K562 (cell line): ENCODE measurements around the gene GABBR1. TPM values are rescaled to one million over a fixed set of nuclear protein-coding genes. Genes with fewer than 3 reads are reported as not detected.

ENCODE experiments used
- DIDO1 ChIP-seq: fragments of 450-650 bp; IDR thresholded peaks from 2 replicates; pipeline ENCODE4 v1.6.1; 2016; ENCODE audit warnings: low read depth, missing biosample characterization, missing genetic modification characterization
- FUS ChIP-seq: fragments of 200-400 bp; formaldehyde crosslinking; optimal IDR thresholded peaks from 2 replicates; pipeline ENCODE3; 2017; ENCODE audit warnings: low read depth, low read length
- MNT ChIP-seq, 2 experiments: fragments of 450-650 bp; conservative IDR thresholded peaks; 2 replicates each; pipeline ENCODE4 v1.6.1; 2017; ENCODE audit warnings: mild to moderate bottlenecking in 2 of 2, moderate library complexity in 2 of 2
- PHF21A ChIP-seq: fragments of 450-650 bp; IDR thresholded peaks from 2 replicates; pipeline ENCODE4 v1.6.1; 2017; ENCODE audit warnings: low read depth, borderline replicate concordance
- RBM34 ChIP-seq: fragments of 200-400 bp; formaldehyde crosslinking; IDR thresholded peaks from 2 replicates; pipeline ENCODE4 v1.6.1; 2018; ENCODE audit warnings: low read length, borderline replicate concordance; ENCODE audit not compliant: insufficient read depth
- REST ChIP-seq, 2 experiments: fragments of 450-650 bp; formaldehyde crosslinking in 1 of 2; IDR thresholded peaks; 2 replicates each; pipeline versions ENCODE4 v1.4.0 to v1.6.1; 2014 to 2020; ENCODE audit warnings: mild to moderate bottlenecking in 2 of 2, borderline replicate concordance in 1 of 2, low read depth in 1 of 2
- SRSF3 ChIP-seq: fragments of 200-400 bp; formaldehyde crosslinking; IDR thresholded peaks from 2 replicates; pipeline ENCODE4 v1.6.1; 2016; ENCODE audit warnings: mild to moderate bottlenecking, low read length, moderate library complexity; ENCODE audit not compliant: insufficient read depth
- ZNF407 ChIP-seq: fragments of 450-650 bp; IDR thresholded peaks from 2 replicates; pipeline ENCODE4 v1.6.1; 2016; ENCODE audit warnings: low read depth
- polyA plus RNA-seq, 8 experiments: library from polyadenylated mRNA; depleted of rRNA in 4 of 8; stranded (reverse) in 5 of 8; unstranded in 3 of 8; fragments of >200 nt; fragmentation: Nextera tagmentation in 2 of 8; fragmentation: Illumina TruSeq in 1 of 8; extraction: Ambion mirVana in 2 of 8; extraction: Trizol in 1 of 8; gene quantifications; 2 replicates each; pipeline versions ENCODE4 v1.2.1 to v1.2.3, GENCODE V29; 2011 to 2014; ENCODE audit warnings: inconsistent platforms in 1 of 8, missing spikeins in 1 of 8
- total RNA-seq, 7 experiments: library from RNA; depleted of rRNA in 6 of 7; stranded (reverse); fragments of >200 nt in 6 of 7; fragmentation: Illumina TruSeq in 2 of 7; extraction: Trizol in 2 of 7; gene quantifications; 2 replicates each; pipeline versions ENCODE4 v1.2.1 to v1.2.3, GENCODE V29; 2011 to 2021; ENCODE audit warnings: low replicate concordance in 1 of 7

GABBR1 gene
- total and polyA plus RNA-seq, 9 of the 15 experiments (the other 6 are each of a cell fraction or from before 2014, with no cell fraction given) = 2.2 to 48.3 (median 20.8) TPM

GRCh38 chr6:29653452-29654038 is 20.6 kb upstream of the GABBR1 start (continued):
- no peak for TF ChIP-seq ZNF407
- no peak for TF ChIP-seq SRSF3
- TF ChIP-seq PHF21A = peak; percentile 83; the same call in 1 of the 2 replicates
- TF ChIP-seq FUS = no peak
- no peak for TF ChIP-seq RBM34
- no peak for TF ChIP-seq DIDO1
- TF ChIP-seq REST (IDR thresholded peaks at IDR 0.05; ENCODE audit: borderline replicate concordance) = peak; percentile 30; the same call in 1 of the 2 replicates
- no peak for TF ChIP-seq REST (CRISPR knock-in tag; IDR thresholded peaks at IDR 0.05; ENCODE audit: low read depth)
- peak in 1 of 2 experiments; percentile 29; a peak in 1 of 4 replicates for TF ChIP-seq MNT (conservative IDR thresholded peaks at IDR 0.05)
